Measurements from ENCODE around the gene KRT71.

DNA sequence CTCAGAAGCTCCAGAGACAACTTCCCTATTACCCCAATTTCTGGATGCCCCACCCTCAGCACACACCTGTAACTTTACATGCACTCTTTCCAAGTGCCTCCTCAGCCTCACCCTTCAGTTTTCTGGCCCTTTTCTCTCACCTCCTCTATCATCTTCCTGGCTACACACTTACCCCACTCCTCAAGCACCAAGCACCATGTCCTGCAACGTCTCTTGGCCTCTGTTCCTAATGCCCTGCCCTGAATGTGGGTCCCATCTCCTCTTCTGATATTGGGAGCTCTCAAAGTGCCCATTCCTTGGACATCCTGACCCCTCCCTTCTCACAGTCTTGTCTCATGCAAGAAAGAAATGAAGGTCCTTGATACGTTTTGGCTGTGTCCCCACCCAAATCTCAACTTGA, 47.1 kb upstream of the KRT71 start:
- no peak for TF ChIP-seq POLR2A (IDR thresholded peaks at IDR 0.05)
- TF ChIP-seq, protein P1, sequence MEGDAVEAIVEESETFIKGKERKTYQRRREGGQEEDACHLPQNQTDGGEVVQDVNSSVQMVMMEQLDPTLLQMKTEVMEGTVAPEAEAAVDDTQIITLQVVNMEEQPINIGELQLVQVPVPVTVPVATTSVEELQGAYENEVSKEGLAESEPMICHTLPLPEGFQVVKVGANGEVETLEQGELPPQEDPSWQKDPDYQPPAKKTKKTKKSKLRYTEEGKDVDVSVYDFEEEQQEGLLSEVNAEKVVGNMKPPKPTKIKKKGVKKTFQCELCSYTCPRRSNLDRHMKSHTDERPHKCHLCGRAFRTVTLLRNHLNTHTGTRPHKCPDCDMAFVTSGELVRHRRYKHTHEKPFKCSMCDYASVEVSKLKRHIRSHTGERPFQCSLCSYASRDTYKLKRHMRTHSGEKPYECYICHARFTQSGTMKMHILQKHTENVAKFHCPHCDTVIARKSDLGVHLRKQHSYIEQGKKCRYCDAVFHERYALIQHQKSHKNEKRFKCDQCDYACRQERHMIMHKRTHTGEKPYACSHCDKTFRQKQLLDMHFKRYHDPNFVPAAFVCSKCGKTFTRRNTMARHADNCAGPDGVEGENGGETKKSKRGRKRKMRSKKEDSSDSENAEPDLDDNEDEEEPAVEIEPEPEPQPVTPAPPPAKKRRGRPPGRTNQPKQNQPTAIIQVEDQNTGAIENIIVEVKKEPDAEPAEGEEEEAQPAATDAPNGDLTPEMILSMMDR (IDR thresholded peaks at IDR 0.05) = no peak
